Stimulated activated CD8-positive, alpha-beta memory T cell treated with anti-CD3 and anti-CD28 coated beads, Interleukin-7, amount 100 ng/mL, for 24 hours (primary cell): ENCODE results near the gene SLC44A5.

ENCODE experiments used
- DNase-seq: peaks from one replicate; pipeline ENCODE4 v3.0.0-alpha.2; 2020; ENCODE audit warnings: low read depth

The SLC44A5 gene

GRCh38 chr1:75174031-75174760 lies 436.7 kb downstream of the SLC44A5 start:
- no peak for DNase-seq

DNA sequence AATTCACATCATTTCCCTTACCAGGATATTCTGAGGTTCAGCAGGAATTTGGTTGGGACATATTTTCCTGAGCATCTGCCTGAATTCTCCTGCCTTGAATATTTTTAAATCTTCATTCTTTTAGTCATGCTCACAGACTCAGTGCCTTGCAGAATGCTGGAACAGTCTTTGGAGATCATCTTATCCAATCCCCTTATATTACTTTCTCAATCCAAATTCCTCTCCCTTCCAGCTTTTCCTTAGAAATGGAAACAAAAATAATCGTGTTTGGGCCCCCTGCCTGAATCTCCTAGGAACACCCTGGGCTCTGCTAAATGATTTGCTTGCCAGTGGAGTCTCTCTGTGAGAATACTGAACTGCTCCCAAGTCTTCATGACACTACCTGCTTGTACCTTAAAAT lies 438.4 kb downstream of the SLC44A5 start:
- DNase-seq, result no peak

DNA sequence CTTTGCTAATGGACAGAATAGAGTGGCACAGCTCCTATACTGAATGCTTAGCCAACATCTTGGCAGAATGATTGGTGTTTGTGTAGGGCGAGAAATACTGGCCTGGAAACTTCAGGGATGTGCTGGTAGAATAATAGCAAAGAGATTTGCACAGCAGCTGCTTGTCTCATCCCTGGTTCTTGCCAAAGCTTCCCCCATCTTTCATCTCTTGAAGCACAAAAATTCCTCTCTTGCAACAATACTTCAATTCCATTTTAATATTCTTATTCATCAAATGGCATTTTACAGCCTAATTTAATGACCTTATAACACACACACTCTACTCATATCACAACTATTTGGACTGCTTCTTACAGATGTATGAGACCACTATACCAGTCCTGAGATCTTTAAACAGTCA lies 439.0 kb downstream of the SLC44A5 start:
- DNase-seq, result no peak

GRCh38 chr1:75170981-75171380 lies 439.9 kb downstream of the SLC44A5 start:
- no peak for DNase-seq

DNA sequence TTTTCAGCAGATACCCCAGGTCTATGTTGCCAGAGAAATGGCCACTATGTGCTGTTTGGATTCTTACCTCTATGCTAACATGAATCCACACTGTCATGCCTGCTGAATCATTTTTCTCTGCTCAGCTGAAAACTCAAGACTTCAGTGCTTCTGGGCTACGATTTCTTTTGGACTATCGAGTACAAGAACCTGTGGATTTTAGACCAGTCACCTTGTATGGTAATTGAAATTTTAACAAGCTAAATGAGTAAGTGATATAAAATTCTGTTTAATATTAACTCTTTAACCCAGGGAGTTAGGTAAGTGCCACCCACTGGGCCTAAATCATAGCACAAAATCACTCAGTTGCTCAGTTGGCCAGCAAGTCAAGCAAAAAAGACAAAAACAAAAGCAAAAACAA lies 440.9 kb downstream of the SLC44A5 start:
- DNase-seq, result no peak

- DNase-seq, result no peak
These were observed 444.1 kb downstream of the SLC44A5 start for GRCh38 chr1:75166821-75167220.

- no peak for DNase-seq
These were observed 445.6 kb downstream of the SLC44A5 start for GRCh38 chr1:75165264-75165663.

DNA sequence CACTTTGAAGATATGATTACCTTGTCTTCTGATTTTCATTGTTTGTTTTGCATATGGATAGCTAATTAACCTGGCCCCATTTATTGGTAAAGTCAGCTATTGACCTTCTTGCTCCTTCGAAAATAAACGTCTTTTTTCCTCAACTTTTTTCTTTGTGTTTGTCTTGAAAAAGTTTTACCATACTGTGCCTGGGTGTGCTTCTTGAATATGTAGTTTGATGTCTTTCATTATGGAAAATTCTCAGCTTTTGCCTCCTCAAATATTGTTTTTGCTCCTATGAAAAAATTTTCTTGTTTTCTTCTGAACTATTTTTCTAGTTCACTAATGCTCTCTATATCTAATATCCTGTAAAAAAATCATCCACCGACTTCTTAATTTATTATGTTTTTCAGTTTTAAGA lies 451.8 kb downstream of the SLC44A5 start:
- no peak for DNase-seq
